ENCODE measurements around the gene COLEC12. TPM values are rescaled to one million over a fixed set of nuclear protein-coding genes. Genes with fewer than 3 reads are reported as not detected.
"Not testable (repeated sequence)": the region's sequence is repeated elsewhere in the genome, so short reads cannot be mapped to it uniquely, and the experiment has no call there.

The COLEC12 gene
- total RNA-seq, 1 donor from 2014 or later: 3.3 TPM

DNA sequence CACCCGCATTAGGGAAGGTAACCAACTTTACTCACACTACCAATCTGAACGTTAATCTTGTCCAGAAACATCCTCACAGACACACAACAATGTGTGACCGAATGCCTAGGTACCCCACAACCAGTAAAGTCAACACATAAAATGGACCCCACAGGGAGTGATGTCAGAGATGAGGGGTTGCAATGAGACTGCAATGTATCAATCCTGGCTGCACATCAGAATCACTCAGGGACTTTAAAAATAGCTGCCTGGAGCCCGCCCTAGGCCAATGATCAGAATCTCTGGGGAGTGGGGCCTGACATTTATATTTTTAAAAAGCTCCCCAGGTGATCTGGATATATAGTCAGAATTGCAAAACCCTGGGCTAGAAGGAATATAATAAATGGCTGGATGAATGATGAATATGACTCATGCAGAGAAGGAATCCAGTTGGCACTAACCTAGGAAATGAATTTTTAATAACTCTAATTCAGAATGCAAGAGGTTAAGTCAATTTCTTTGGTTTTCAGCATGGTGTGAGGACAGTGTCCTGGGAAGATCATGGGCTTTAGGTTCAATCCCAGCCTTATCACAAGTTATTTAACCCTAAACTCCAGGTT is 92.8 kb downstream of the COLEC12 start:
- H3K4me3 ChIP-seq (ENCODE audit: low read depth, low read length): no peak overlapping the region
- DNase-seq (ENCODE audit: low read depth): no peak
- no peak for TF ChIP-seq CTCF (conservative IDR thresholded peaks at IDR 0.05; ENCODE audit: low read depth, low read length)

DNA sequence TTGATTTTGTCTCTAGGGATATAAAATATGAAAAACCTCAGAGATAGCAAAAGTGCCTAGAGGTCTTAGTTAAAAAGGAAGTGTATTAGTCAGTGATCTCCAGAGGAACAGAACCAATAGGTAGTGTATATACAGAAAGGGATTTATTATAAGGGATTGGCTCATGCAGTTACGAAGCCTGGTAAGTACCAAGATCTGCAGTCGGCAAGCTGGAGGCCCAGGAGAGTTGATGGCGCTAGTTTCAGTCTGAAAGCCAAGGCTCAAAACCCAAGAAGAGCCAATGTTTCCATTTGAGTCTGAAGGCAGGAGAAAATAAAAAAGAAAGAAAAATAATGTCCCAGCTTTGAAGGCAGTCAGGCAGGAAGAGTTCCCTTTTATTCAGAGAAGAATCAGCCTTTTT is 93.3 kb downstream of the COLEC12 start:
- no peak for TF ChIP-seq CTCF (conservative IDR thresholded peaks at IDR 0.05; ENCODE audit: low read depth, low read length)
- no peak for DNase-seq (ENCODE audit: low read depth)

GRCh38 chr18:406677-407076 is 93.8 kb downstream of the COLEC12 start:
- H3K4me3 ChIP-seq (ENCODE audit: low read depth, low read length): no peak overlapping the region
- no peak for DNase-seq (ENCODE audit: low read depth)
- no peak for TF ChIP-seq CTCF (conservative IDR thresholded peaks at IDR 0.05; ENCODE audit: low read depth, low read length)

More for the DNA sequence above, 93.3 kb downstream of the COLEC12 start:
- no peak overlapping the region for H3K4me3 ChIP-seq (ENCODE audit: low read depth, low read length)

DNA sequence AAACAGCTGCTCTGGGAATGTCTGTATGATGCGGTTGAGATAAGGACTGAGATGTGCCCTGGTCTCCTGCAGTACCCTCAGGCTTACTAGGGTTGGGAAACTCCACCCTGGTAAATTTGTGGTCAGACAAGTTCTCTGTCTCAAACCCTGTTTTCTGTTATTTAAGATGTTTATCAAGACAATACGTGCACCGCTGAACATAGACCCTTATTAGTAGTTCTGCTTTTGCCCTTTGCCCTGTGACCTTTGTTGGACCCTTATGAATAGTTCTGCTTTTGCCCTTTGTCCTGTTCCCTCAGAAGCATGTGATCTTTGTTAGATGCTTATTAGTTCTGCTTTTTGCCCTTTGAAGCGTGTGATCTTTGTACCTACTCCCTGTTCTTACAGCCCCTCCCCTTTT is 95.5 kb downstream of the COLEC12 start:
- not testable (repeated sequence) for H3K4me3 ChIP-seq (ENCODE audit: low read depth, low read length); DNase-seq (ENCODE audit: low read depth)

- no peak overlapping the region for H3K4me3 ChIP-seq (ENCODE audit: low read depth, low read length)
- no peak for DNase-seq (ENCODE audit: low read depth)
- no peak for TF ChIP-seq CTCF (conservative IDR thresholded peaks at IDR 0.05; ENCODE audit: low read depth, low read length)
Measured at GRCh38 chr18:404061-404636, 96.4 kb downstream of the COLEC12 start.

- no peak overlapping the region for H3K4me3 ChIP-seq (ENCODE audit: low read depth, low read length)
- no peak for DNase-seq (ENCODE audit: low read depth)
- TF ChIP-seq CTCF (conservative IDR thresholded peaks at IDR 0.05; ENCODE audit: low read depth, low read length): no peak
Measured at GRCh38 chr18:402129-402528, 98.4 kb downstream of the COLEC12 start.

- TF ChIP-seq CTCF (conservative IDR thresholded peaks at IDR 0.05; ENCODE audit: low read depth, low read length): no peak
- no peak overlapping the region for H3K4me3 ChIP-seq (ENCODE audit: low read depth, low read length)
- no peak for DNase-seq (ENCODE audit: low read depth)
Measured at GRCh38 chr18:400456-400855, 100.0 kb downstream of the COLEC12 start.
